CD4-positive, alpha-beta T cell treated with Interleukin-17A for 4 hours (primary cell): ENCODE results near the gene MINDY4.

ENCODE experiments used
- DNase-seq: peaks from one replicate; pipeline ENCODE4 v3.0.0-alpha.2; 2020; ENCODE audit warnings: mixed read lengths

Gene MINDY4

DNA sequence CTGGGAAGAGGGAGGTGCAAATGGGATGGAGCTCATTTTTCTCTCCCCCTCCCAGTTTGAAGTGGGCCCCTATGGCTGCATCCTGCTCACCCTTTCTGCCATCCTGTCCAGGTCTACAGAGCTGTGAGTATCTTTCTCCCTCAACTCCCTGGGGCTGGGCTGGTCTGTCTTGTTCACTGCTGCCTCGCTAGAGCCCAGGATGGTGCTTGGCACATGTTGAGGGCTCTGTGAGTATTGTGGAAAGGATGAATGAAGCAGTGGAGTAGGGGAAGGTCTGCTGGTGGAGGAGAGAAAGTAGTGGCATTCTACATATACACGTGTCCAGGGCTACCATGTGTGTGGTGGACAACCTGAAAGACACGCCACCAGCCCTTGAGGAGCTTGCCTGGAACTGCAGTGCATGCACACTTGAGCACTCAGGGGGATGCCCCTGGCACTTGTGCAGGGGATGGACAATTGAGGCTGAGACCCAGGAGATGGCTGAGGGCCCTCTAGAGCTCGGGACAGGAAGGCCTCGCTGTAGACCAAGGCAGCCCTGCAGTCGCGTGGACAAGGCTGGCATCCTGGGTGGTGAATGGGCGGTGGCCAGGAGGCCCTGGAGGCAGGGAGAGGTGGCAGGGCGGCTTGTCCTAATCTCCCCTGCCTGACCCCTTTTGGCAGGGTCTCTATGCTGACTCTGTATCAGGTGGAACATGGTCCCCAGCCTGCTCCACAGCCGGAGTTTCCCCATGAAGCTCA lies 88.2 kb downstream of the MINDY4 start:
- no peak for DNase-seq

DNA sequence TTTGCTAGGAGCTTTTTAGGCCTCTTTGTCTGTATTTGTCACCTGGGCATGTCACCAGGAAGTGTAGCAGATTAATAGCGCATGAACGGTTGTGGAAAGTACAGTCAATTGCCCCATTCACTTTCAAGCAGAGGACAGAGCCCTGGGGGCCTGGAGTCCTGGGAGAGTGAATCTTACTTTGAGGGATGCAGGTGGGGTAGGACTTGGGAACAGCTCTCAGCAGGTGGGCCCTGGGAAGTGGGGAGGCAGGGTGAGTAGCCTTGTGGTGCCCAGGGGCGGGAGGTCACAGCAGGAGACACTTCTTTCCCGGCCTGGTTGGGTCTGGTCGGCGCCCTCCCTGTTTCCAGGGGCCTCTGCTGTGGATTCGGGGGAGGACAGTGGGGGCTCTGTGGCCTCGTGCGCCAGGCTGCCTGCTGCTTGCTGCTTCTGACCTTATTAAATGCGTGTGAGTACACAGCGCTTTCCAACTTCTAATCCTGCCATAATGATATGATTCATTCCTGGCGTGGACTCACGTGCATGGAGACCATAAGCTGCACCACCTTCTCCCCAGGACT lies 88.8 kb downstream of the MINDY4 start:
- DNase-seq, result no peak

DNA sequence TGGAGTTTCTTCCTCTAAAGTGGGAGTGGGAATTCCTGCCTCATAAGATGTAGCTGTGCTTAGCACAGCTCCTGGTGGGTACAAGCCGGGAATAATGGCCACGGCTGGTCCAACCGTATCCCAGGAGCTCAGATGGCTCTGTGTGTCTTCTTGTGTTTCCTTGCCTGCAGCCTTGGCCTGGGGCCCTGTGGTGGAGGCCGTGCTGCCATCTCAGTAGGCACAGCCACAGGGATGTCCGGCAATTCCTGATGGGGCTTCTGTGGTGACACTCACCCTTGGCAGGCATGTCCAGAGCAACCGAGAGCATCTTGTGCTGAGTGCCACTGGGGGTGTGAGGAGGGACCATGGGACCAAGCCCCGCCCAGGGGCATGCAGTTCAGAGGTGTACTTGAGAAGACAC lies 90.4 kb downstream of the MINDY4 start:
- DNase-seq, result no peak

DNA sequence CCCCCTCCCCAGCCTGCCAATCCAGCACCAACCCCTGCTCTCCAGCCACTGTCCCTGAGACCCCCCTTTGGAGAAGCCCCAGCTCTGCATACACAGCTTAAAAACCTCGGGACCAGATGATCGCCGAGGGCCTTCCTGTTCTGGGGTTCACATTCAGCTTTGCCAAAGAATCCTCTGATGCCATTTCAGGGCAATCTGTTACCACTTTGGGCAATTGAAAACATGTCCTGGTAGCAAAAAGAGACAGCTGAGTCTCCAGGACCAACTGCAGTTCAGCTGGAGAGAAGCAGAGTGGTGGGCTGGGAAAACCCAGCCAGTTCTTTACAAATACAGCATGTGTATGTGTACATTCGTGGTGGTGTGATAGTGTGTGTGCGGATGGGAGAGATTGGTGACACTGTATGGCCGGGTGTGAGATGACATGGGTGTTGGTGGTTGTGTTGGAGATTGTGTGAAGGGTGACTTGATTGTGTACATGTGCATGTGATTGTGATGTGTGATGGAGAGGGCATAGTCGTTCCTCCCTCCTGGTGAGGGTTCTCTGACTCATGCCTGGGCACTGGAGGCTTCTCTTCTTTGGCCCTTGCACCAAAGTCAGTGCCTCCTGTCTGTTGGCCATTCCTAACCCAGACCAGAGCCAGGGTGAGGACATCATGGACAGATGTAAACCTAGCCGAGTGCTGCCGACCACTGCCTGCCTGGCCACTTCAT lies 91.9 kb downstream of the MINDY4 start:
- DNase-seq, result no peak

DNA sequence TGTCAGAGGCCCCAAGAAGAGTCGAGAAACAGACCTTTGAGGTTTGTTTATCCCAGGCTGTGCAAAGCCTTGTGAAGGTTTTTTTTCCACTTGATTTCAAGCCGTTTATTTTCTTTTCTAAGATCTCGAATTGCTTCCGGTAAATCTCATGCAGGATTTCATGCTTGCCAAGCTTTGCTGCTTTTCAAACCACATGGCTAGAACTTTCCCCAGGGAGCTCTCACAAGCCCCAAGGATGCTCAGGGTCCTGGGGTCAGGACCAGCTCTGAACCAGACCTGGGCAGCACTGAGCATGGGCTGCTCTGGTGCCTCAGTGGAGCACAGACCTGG lies 92.5 kb downstream of the MINDY4 start:
- DNase-seq, result no peak

DNA sequence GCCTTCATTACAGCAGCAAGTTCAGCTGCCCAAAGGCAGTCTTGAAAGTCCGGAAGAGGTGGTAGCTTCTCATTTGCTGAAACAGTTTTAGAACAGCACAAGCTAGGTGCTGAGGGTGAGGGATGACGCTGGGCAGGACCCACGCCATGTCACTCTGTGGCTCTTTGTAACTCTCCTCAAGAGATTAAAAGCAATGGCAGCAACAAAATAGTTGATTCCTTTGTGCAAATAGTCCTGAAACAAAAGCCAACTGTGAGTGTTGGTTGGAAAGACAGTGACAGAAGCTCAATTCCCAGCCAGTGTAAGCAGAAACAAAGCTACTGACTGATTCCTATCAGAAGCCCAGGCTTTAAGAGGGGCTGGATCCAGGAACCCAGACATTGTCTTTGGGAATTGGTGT lies 92.9 kb downstream of the MINDY4 start:
- no peak for DNase-seq

DNA sequence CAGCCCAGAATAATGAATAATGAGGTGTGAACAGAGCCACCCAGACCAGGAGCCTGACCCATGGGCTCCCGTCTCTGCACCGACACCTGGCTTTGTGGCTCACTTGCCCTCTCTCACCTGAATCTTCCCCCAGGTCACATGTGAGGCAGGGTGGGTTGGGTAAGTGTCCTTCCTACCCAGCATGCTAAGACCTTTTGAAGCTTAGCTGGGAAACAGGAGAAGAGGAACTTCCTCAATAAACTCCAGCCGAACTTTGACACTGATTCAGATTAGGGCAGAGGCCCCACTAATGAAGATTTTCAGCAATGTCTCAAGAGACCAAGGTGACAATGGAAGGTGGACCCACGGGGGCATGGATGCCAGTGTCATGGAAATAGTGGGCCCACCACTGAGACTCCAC lies 93.9 kb downstream of the MINDY4 start:
- no peak for DNase-seq

DNA sequence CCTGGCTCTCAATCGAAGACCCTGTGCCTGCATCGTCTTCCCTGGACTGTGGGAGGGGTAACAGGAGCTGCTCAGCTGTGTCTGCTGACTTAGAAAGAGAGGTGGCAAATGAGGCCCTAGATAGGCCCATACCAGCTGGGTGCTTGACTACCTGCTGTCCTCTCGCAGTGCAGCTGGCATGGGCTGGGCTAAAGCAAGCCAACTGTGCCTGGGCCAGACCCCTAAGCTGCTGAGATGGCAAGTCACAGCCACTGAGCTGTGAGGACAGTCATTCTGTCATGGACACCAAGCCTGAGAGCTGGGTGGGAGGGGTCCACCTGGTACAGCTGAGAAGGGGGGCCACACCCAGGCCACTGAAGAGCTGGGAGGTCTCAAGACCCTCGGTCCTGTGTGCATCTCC lies 94.6 kb downstream of the MINDY4 start:
- DNase-seq, result no peak

DNA sequence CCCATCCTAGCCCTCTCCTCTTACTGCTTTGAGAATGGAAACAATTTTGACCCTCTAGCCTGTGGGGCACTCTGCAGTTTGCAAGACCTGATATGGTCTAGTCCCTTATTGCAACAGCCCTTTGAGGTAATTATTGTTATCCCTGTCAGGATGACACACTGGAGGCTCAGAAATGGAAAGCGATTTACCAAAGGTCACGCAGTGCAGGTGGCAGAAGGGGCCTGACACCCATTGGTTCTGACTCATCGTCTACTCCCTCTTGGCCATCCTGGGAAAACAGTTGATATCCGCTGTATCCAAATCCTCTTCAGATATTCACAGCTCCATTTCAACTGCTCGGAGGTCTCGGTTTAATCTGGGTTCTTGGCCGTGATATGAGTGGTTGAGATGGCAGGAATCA lies 95.7 kb downstream of the MINDY4 start:
- DNase-seq, result no peak

DNA sequence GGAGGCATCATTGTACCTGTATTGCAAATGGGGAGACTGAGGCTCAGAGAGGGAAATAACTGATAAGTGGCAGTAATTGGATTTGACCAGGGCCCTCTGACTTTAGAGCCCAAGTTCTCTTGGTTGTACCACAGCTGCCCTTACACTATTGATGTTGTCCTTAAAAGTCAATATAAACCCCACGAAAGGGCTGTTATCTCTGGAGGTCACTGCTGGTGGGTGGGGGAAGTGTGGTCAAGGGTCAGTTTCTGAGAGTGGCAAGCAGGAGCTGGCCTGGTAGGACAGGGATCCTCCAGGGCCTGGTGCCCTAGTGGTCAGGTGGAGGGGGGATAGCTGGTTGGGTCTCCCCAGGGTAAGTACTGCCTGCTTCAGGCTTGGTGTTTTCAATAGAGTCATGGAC lies 96.3 kb downstream of the MINDY4 start:
- DNase-seq, result no peak

DNA sequence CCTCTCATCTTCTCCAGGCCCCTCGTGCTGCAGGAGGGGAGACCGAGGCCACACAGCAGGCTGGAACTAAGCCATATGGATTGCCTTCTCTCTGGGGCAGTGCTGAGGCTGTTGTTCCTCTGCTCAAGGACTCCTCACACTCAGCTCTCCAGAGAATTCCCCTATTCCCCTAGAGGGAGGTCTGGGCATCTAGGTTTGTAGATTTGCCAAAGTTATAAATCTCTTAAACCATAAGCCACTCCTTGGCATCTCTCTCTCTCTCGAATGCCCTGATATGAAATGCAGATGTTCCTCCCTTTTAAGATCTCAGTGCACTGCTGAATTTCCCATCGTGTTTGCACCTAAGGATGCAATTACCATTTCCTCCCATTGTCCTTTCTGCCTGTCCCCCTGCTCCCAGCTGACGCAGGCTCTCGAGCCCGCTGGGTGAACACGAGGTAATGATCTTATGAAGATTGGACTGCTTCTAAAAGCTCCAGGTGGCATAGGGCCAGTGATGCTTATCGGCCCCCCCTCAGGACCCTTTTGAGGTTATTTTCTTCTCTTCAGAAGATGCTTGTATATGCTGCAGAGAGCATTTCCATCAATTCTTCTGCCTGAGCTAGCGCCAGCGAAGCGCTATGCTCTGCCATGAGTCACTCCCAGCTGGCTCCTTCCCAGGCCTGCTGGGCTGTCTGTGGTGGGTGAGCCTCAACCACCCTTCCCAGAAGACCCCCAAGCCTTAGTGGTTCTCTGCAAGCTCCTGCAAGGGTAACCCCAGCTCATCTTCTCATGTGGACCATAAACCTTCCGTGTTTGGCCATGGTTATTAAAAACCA lies 98.8 kb downstream of the MINDY4 start:
- DNase-seq, result no peak

DNA sequence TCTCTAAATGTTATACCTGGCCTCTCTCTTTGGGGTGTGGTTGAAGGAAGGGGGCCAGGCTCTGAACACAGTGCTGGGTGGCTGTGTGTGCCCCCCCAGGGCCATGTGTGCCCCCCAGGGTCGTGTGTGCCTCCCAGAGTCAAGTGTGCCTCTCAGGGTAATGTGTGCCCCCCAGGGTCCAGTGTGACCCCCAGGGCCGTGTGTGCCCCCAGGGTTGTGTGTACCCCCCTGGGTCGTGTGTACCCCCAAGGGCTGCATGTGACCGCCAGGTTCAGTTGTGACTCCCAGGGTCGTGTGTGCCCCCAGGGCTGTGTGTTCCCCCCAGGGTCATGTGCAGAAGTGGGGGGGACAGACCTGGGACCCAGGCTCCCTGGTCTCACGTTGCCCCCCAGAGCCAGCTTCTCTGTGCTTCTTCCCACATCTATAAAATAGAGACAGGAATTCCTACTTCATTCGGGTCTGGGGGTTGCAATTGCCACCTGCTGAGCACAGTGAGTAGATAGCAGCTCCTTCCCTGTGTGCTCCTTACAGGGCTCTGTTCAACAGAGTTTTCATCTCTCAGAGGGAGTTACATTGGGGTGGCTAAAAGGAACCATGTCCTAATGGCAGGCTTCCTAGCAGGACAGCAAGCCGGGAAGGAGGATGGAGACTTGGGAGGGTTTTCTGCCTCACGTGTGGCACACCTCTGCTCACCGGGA lies 99.8 kb downstream of the MINDY4 start:
- DNase-seq, result no peak

DNA sequence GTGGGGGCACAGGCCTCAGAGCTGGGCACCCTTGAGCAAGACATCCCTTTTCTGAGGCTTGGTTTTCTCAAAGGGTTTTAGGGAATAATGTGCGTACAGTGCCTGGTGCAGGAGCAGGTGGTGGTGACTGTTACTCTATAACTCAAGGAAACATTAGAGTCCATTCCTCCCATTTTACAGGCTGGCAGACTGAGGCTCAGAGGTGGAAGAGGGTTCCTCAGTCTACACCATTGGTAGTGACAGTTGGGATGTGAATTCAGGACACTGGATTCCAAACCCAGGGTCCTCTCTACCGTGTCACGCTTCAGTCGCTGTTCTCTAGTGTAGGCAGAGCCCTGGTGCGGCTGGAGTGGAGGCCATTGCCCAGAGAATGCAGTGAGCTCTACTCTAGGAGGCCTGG lies 100.4 kb downstream of the MINDY4 start:
- DNase-seq, result no peak

DNA sequence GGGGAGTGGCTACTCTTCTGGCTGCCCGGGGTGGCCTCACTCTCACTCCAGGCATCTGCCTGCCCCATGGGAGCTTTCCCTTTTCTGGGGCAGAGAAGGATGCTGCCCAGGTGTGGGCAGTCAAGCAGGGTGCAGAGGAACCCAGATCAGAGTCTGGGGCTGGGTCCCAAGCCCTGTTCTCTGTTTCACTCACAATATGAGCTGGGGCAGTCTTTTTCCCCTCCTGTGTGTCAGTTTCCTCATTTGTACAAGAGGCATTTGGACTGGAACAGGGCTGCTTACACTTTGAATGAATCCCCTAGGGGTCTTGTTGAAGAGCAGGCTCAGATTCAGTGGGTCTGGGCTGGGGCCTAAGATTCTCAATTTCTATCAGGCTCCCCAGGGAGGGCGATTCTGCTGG lies 102.0 kb downstream of the MINDY4 start:
- DNase-seq, result no peak

DNA sequence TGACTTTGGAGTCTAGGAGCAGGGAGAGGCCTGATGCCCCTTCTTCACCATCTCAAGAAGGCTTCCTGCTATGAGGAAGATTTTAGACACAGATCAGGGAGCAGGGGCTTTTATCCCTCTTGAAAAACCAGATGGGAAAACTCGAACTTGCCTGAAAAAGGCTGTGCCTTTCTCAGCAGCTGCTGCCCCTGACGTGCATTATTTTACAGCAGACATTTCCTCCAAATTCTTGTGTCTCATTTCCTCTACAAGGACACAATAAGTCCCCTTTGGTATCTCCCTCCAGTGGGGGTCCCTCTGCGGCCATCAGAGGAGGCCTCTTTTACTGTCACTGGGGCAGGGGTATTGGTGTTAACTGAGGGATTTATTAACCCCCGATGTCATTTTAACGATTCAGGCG lies 102.4 kb downstream of the MINDY4 start:
- no peak for DNase-seq

DNA sequence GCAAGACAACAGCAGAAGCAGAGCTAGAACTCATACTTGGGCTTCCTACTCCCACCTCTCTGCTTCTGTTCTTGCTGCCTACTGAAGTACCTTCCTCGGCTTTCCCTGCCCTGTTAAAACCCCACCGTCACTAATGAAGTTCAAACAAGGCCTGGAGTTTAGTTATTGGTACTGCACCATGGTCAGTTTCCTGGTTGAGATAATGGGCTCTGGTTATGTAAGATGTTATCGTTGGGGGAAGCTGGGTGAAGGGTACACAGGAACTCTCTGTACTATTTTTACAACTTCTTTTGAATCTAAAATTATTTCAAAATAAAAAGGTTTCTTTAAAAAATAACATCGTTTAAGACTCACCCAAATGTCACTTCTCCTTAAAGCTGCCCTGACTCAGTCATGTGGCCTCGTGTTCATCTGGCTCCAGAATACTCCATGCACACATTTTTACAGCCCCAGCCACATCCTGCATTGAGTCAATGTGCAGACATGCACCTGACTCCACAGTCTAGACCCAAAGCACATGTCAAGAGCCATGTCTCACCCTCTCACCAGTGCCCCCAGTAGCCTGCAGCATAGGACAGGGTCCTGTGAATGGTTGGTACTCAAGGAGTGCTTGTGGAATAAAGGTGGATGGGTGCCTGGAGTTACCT lies 103.6 kb downstream of the MINDY4 start:
- DNase-seq, result no peak

DNA sequence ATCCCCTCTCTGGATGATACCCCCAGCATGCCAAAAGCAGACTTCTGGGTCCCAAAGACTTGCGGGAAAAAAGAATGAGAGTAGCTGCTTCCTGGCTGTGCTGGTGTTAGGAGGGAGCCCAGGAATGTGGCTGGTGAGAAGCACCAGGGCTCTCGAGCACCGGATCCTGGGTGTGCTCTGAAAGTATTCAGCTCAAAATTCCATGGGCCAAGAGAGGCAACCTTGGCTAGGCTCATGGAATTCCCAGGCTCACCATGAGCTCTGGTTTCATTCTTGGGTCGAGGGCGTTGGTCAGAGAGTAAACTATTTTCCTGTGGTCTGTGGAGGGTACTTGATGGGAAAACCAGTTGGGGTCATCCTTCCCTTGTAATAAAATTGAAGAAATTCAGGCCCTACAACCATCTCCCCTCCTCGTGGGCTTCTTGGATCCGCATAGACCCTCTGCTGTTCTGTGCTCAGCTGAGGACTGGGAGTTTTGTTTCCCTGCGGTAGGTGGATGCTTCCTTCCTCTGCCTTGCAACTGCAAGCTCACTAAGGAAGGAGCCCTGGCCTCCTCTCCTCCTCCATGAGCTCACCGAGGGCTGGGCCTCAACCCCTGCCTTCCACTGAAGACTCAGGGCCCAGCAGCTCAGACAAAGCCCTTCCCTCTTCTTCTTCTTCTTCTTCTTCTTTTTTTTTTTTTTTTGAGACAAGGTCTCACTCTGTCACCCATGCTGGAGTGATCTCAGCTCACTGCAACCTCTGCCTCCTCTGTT lies 106.0 kb downstream of the MINDY4 start:
- no peak for DNase-seq

DNA sequence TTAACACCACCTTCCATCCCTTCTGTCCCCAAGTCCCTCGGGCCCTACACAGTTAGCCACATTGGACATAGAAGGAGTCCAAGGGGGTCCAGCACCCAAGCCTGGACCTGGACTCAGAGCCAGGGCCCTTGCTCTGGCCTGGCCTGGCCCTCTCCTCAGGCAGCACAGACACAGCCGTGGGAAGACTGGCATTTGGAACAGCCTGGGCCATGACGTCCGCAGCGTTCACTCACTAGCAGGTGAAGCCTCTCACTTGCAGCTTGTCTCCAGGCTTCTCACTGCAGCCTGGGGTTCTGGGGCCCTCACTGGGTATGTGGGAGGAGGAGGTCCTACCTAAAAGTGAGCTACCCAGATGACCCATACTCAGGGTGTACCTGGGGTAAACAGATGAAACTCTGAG lies 106.8 kb downstream of the MINDY4 start:
- no peak for DNase-seq

DNA sequence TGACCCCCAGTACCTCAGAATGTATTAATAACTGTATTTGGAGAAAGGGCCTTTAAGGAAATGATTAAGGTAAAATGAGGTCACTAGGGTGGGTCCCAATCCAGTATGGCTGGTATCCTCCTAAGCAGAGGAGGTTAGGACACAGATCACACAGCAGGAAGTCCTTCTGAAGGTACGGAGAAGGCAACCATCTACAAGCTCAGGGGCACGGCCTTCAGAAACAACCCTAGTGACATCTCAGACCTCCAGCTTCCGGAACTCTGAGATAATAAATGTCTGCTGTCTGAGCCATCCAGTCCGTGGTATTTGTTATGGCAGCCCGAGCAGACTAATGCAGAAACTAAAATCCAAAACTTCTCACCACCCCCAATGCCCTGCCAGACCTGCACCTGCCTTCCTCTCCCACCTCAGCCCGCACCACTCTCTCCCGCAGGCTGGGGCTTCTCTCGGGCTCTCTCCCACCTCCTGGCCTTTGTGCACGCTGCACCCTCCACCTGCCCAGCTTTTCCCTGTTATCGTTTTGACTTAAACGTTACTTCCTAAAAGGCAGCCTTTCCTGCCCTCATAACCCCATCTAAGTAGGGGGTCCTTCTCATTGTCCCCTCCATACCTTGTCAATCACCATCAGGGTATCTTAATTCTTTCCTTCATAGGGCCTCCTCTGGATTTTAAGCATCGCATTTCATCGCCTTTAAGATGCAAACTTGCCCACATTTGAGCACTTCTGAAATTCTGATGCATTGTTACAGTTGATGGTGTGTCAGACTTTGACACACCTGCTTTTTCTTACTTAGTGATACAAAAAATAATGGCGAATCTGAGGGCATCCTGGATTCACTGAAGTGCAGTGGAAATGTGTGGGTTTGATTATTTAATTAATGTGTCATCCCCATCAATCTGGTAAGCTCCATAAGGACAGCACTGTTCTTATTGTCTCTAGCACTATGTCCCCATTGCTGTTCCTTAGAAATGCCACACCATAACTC lies 108.2 kb downstream of the MINDY4 start:
- DNase-seq, result no peak

DNA sequence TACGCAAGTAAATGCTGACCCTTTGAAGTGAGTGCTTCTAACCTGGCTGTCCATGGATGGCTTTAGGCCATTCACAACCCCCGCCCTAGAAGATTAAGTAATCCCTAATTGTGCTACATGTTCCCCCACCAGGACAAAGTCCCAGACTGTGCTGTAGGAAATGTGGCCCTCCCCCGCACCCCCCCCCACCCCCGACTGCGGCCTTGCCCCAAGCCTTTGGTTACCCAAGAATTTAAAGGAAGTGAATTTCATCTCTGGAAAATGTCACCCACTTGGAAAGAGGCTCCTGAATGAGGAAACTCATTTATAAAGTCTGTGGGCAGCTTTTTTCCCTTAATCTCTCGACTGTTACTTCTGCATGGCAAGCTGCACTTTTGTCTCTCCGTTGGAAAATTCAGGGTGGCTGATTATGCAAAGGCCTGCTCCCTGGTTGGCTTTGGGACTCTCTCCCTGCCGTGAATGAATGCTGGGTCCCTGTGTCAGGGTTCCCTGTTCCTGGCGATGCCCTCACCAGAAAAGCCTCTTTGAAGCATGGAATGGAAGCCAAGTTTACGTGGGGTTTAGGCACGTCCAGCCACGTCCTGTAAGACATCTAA lies 109.0 kb downstream of the MINDY4 start:
- DNase-seq, result no peak
